HG02571 (cell line): ENCODE results near the gene MRAS.
"Not testable (repeated sequence)": the region's sequence is repeated elsewhere in the genome, so short reads cannot be mapped to it uniquely, and the experiment has no call there.

Experiments used
- ATAC-seq: cut with Tn5 transposase; IDR thresholded peaks from one replicate; pipeline ENCODE4 v1.9.1; 2021; ENCODE audit warnings: mild to moderate bottlenecking, moderate library complexity; ENCODE audit not compliant: unreplicated experiment

Gene MRAS

DNA sequence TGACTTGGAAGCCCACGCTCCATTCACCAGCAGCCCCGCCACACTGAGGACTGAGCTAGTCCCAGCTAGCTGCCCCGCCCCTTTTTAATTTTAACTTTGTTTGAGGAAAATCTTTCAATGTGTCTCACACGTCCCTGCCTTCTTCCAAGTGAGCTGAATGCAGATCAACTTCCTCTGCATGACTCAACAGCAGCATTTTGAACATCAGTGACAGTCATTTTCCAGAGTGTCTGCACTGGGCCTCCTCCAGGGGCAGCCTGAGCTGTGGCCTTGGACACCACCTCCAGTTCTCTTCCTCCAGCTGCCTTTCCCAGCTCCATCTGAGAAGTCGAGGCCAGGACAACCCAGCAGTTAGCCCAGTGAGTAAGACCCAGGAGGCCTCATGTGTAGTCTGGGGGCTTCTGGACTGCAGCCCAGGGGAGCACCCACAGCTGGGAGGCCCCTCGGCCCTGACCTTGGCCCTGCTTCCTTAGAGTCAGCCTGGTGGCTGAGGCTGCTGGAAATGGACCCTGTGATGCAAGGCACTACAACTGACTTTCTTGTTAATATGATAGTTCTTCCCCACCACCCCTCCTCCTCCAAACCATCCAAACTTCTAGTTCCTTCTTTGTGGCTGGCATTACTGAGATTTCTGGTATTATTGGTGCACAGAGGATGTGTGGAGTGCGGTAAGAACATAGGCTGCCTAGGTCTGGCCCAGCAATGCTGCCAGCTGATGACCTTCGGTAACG, 64.6 kb downstream of the MRAS start:
- no peak for ATAC-seq

DNA sequence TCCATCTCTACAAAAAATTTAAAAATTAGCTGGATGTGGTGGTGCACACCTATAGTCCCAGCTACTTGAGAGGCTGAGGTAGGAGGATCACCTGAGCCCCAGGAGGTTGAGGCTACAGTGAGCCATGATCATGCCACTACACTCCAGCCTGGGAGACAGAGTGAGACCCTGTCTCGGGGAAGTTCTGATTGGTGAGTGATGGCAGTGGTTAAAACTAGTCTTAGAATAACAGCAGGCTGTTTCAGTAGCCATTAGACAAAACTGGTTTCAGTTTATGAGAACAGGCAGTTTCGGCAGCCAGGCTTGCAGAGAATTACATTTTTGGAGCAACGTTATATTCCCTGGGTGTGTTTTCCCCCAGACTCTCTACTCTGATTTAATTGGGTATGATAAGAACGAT, 67.9 kb downstream of the MRAS start:
- ATAC-seq = not testable (repeated sequence)

DNA sequence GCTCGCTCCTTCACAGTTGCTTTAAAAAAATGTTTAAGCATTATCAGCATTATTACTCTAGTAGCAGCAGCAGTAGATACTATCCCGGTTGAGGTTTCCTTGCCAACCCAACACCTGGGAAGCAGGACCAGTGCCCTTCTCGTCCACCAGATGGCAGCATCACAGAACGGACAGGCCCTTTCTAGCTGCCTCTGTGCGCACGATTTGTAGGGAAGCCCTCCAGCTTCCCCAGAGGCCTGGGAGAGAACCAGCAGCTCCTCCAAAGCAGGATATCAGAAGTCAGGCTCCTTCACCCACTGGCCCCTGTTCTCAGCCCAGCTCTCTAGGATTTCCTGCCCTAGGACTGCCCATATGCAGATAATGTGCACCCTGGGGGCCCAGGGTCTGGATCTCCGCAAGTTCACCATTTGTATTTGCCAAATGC, 69.2 kb downstream of the MRAS start:
- ATAC-seq = peak; percentile 75

DNA sequence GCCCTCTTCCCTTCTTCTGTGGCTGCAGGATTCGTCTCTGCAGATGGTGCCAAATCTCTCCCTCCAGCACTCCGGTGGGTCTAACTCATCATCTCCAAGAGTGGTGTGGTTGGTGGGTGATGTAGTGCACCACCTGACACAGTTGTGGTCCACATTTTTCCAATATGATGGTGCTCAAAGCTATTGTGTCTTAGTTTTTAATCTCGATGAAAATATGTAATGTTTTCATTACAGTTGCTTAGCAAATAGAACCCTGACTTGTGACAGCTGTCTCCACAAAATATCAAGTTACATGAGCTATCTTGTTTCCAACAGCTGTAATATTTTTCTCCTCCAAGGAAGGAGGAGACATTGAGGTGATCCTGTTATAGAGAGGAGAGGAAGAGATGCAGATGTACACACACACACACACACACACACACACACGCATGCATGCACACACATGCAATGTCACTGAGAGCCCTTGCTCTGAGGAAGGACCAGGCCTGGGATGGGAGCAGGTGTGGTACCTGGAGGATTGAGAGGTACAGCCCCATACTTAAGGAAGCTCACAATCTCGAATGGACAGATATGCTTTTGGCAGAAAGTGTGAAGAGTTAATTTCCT, 70.3 kb downstream of the MRAS start:
- no peak for ATAC-seq

DNA sequence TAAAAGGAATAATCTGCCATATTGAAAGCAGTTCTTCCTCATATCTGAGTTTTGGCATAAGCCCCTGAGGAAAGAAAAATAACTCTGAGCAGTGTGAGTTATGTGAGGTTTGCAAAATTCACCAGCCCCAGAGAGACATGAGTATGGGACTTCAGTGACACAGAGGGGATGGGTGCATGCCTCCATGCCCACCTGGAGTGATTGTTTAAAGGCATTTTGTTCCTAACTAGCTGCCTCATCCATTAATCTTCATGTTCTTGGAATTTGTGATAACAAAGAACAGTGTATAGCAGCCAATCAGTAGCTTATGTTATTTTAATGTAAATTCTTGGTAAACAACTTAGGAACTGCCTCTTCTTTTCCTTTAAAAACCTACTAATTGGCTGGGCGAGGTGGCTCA, 74.9 kb downstream of the MRAS start:
- no peak for ATAC-seq

DNA sequence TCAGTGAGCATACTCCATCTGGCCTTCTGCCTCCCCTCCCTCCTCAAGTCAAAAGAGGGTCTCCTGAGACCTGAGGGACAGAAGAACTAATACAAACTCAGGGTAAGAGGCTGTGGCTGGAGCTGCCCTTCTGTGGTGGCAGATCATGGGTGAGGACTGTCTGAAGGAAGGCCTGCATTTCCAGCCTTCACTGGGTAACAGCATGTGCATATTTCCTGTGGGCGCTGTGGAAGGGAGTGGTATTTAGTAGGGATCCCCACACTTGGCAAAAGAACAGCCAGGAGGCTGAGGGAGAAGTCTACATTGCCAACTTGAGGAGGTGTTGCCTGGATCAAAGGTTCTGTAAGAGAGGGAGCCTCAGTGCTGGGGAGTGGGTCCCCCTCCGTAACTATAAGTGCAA, 75.9 kb downstream of the MRAS start:
- ATAC-seq = no peak

DNA sequence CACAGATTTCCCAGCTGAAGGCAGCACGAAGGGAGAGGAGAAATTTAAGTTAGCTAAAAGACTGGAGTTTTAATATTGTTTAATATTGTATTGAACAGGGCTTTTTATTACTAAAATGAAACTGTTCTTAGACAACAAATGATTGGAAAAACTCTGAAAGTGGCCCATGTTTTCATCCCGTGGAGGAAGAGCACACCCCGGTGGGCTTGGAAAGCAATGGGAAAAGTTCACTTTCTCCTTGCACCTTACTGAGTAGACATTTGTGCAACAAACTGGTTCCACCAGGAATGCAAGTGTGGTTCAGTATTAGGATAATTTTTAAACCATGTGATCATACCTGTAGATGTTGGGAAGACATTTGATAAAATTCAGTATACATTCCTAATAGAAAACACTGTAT, 77.8 kb downstream of the MRAS start:
- ATAC-seq = no peak

DNA sequence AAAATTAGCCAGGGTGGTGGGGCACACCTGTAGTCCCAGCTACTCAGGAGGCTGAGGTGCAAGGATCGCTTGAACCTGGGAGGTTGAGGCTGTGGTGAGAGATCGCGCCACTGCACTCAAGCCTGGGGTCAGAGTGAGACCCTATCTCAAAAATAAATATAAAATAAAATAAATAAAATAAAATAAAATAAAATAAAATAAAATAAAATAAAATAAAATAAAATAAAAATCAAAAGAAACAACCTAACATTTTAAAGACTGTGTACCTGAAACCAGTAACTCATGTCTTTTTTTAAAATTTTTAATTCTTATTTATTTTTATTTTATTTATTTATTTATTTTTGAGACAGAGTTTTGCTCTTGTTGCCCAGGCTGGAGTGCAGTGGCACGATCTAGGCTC, 78.4 kb downstream of the MRAS start:
- ATAC-seq = not testable (repeated sequence)

DNA sequence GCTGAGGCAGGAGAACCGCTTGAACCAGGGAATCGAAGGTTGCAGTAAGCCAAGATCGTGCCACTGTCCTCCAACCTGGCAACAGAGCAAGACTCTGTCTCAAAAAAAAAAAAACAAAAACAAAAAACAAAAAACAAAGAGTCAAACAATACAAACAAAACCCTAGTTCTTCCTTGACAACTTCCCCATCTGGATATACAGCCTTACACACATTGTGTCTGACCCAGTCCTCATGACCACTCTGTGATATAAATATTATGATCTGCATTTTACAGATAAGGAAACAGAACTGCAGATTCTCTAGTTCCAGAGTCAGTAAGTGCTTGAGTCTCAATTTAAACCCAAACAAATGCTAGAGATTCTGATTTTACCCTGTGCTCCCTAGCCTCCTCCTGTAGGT, 81.3 kb downstream of the MRAS start:
- no peak for ATAC-seq

DNA sequence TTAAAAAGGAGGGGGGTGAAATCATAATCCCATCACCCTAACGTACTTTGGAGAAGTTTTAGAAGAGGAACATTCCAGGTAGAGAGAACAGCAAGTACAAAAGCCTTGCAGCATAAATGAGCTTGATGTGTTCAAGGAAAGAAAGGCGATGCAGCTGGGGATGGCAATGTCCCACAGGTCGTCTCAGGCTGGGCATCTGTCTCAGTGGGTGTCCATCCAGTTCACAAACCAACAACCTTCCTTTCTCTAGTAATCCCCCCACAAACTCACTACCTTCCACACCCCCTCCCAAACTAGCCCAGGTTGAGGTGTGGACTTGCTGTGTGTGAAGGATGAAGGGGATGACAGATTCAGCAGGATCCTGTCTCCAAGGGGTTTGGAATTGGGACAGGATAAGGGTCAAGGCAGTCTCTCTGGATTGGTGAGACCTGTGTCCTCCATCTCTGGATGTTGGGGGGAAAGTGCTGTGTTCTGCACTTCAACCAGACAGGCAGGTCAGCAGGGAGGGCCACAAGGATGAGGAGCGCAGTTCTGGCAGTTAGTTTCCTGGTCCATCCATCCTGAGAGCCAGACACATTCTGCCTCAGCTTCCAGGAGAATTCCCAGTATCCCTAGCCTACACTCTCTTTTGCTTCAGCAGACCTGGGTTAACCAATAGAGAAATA, 84.3 kb downstream of the MRAS start:
- no peak for ATAC-seq

DNA sequence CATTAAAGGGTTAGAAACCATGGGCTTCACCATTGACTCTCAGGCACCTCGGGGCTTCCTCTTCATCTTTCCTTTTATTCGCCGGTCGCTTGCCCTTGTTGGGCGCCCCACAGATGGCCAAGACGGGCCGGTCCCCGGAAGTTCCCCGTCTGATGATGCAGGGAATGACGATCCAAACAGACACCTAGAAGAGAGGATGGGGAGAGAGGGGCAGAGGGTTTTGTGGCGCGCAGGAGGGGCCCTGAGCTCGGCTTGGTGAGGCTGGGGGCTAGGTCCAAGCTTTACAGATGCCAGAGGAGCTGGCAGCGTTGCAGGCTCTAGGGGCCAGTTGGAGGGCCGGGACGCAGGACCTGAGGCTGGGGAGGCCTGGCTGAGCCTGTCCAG, 85.5 kb downstream of the MRAS start:
- ATAC-seq = no peak

DNA sequence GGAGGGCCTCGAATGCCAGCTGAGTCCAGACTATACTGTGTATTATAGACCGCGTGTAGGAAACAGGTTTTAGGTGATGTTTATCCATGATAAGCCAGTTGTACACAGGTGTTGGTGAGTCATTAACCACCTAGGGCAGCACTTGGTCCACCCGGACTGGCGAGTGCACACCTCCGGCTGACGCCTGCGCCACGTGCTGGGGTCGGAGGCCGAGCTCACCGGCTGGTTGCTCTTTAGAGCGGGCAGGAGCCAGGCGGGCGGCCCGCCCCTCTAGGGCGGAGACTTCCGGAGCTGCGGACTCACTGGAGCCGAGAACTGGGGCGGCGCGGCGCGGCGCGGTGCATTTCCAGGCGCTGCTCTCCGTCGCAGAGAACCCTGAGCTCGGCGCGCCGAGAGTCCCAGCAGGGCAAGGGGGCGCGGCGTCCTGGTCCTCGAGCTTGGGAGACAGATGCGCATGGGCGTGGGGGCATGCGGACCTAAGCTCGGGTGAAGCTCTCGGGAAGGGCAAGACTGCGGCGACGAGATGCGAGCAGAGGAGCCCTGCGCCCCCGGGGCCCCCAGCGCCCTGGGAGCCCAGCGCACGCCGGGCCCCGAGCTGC, 86.0 kb downstream of the MRAS start, which contains the start of gene ESYT3:
TSS of gene ESYT3 (plus strand) at position 341 of the 599 bp plus-strand sequence. CDS start at position 524, 183 bp downstream.
- no peak for ATAC-seq

DNA sequence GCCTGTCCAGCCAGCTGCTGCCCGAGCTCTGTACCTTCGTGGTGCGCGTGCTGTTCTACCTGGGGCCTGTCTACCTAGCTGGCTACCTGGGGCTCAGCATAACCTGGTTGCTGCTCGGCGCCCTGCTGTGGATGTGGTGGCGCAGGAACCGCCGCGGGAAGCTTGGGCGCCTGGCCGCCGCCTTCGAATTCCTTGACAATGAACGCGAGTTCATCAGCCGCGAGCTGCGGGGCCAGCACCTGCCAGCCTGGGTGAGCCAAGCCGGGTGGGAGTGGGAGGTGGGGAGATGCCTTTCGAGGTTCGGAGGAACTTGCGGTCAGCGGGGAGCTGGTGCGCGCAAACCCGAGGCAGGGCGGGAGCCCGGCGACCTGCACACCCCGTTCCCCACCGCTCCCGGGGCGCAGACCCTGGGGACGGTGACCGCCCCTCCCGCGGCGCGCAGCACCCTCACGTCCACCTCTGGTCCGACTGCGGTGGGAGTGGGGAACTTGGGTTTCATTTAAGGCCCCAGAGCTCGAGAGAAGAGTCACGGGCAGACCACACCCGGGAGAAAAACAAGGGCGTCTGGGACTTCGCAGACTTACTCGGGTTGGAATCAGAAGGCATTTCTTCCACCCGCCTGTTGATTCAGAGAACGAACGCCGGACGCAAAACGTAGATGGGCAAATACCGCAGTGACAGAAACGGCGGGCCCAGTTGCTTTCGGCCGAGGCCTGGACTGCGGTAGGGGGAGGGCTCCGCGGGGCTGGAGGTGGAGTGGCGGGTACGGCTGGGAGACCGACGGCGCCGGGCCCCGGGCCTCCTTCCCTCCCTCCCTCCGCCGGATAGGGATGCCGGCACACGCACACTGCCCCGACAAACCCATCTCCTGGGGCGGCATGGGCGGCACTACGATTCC, 86.7 kb downstream of the MRAS start:
- no peak for ATAC-seq

DNA sequence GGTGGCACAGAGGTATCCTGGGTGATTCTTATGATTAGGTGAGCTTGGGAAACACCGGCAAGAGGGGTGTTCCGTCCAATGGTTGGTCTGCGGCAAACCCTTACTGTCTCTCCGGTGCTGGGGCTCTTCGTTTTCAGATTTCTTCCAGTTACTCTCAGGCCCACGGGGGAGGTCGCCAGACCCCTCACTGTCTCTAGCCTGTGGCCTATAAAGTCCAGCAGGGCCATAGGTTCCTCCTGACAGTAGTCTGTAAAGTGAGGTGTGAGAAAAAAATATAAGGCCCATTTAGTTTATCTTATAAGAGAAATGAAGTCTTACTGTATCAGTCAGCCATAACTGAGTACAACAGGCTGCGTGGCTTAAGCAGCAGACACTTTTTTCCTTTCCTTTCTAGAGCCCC, 87.5 kb downstream of the MRAS start:
- ATAC-seq = no peak

DNA sequence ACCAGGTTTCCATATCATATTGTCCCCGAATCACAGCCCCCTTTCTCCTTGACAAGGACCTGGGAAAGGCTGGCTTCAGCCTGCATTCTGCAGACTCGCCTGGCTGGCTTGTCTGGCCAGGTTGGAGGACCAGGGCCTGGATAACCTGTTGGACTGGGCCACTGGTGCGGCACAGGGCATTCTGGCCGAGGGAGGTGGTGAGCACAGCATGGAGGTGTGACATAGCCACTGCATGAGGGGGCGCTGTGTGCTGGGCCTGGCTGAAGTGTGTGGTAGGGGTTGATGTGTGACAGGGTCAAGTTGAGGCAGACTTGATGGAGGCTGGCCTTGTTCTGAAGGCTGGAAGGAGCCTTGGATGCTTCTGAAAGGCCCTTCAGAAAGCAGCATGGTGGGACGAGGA, 88.9 kb downstream of the MRAS start:
- no peak for ATAC-seq

DNA sequence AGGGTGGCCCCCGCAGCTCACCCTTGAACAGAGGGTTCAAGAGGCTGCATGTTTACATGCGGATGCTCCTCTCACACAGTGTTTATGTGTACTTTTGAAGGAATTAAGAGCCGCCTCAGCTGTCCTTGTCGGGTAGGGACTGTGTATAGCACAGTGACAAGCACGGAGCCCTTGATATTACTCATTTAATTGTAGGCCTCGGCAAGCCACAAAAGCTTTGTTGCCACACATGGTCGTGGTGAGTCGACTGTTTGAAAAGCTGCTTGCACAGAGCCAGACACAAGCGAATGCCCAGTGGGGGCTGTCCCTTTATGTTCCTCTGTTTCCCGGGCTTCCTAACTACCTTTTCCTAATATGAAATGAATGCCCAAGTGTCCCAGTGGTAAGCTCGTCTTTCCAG, 90.5 kb downstream of the MRAS start:
- ATAC-seq = no peak

DNA sequence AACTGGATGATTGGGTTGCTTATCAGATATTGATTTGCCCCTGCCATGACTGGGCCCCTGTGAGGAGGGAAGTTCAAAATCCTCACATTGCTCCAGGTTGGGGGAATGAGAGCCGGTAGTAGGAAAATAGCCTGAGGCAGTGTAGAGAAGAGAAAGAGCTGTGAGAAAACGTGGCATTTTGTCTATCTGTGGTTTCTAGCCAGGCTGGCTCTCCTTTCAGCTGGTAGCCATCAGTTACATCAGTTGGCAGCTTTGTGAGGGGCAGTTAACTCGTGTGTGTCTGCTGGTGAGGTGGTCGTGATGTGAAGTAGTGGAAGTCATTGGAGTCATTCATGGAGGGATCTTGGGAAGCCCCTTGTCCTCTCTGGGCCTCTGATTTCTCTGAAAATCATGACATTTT, 91.3 kb downstream of the MRAS start:
- ATAC-seq = no peak

DNA sequence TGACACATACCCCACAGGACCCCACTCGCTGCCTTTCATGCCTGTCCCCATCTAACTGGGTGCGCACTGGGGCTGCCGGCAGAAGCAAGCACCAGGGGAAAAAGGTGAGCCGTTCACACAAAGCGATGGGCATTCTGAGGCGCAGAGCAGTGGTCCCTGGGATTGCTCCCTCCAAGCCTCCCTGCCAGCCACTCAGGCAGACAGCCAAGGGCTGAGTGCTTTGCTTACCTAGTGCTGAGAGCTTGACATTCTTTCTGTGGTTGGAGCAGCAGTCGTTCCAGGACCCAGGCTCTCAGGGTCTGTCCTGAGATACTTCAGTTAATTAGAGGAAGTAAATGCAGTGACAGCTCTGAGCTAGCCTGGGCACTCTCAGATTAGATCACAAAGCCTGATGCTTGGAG, 91.7 kb downstream of the MRAS start:
- ATAC-seq = no peak

DNA sequence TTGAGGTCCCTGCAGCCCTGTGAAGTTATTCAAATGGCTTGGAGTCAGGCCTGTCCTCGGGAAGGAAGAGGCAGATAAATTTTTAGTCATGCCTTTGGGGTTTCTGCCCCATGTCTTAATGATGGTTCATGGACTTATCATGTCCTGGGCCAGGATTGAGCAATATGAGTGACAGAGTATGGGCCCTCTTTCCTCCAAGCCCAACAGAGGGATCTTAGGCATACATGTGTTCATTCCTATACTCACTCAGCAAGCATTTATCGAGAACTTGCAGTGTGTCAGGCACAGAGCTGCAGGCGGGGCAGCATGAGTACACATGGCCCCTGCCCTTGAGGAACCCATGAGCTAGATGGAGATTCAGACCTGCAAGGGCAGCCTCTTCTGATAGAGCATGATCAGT, 92.2 kb downstream of the MRAS start:
- no peak for ATAC-seq

DNA sequence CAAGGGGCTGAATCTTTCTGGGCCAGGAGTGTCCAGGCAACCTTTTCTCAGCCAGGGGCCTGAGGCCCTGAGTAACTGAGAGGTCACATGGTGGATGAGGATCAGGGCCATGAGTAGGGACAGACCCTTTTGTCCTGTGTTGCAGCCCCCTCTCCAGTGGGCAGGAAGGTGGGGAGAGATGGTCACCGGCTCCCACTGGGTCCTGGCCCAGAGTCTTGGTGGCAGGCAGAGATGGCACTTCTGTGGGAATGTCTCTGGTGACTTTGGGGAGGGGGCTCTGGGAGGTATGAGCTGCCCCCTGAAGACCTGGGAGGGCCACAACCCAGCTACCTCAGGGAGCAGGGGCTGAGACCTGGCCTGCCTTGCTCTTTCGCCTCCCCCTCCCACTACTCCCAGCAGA, 92.9 kb downstream of the MRAS start:
- no peak for ATAC-seq

DNA sequence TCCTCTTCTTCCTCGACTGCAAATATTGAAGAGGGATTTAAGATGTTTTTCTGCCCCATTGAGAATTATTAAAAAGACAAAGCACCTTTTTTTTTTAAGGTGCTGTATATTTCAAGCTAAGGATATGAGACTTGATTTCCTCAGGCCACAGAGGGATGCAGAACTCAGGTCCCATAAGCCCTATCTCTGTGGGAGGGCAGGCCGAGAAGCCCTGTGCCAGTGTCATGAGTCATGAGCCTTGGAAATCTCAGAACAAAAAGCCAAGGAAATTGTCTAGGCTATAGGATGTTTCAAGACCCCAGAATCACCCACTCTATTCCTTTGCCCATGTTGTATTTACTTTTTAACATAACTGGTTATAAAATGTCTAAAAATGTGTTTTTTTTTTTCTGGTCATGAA, 93.4 kb downstream of the MRAS start:
- ATAC-seq = no peak
